ENCODE measurements around the gene AMFR.
"Not testable (repeated sequence)": the region's sequence is repeated elsewhere in the genome, so short reads cannot be mapped to it uniquely, and the experiment has no call there.

AMFR gene

GRCh38 chr16:56423584-56424403 lies 1.6 kb downstream of the AMFR start:
- no peak for DNase-seq (ENCODE audit: low spot score)

DNA sequence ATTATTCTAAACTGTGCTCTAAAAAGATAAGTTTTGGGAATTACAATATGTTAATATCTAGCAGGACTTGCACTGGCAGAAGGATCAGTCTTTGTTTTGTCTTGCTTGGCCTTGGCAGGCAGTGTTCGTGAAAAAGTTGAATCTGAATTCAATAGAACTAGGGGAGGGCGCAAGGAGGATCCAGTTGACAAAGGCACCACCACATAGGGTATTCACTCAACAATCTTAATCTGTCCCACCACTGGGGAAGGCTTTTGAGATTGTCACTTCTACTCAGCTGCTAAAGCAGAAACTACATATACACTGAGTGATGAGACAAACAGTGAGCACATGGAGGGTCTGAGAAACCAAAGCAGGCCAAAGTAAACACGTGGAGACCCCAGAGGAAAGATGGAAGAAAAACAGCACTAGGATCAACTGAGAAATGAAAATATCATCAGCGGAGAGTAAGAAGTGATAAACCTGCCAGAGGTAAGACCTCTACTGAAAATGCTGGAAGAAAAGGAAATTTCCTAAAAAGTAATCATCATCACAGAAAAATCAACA lies 2.4 kb downstream of the AMFR start:
- DNase-seq (ENCODE audit: low spot score), result no peak

- DNase-seq (ENCODE audit: low spot score), result no peak
These were observed 3.2 kb downstream of the AMFR start for GRCh38 chr16:56421976-56422669.

DNA sequence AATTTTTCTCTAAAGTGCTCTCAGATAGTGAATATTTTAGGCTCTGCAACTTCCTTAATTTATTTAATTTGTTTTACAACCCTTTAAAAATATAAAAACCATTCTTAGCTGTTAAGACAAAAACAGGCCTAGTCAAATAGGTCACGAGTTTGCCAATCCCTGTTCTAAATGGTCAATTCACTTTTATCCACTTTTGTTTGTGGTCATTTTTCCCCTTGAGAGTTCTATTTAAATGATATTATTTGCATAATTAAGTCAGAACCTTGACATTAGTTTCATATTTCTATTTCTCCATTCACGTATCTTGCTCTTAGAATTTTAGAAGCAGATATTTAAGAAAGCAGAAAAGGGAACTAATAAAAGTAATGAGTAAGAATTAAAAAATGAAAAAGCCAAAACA lies 4.0 kb downstream of the AMFR start:
- no peak for DNase-seq (ENCODE audit: low spot score)

GRCh38 chr16:56420613-56421012 lies 4.7 kb downstream of the AMFR start:
- no peak for DNase-seq (ENCODE audit: low spot score)

- no peak for DNase-seq (ENCODE audit: low spot score)
These were observed 5.4 kb downstream of the AMFR start for GRCh38 chr16:56419740-56420548.

GRCh38 chr16:56417138-56417537 lies 8.2 kb downstream of the AMFR start:
- DNase-seq (ENCODE audit: low spot score), result no peak

DNA sequence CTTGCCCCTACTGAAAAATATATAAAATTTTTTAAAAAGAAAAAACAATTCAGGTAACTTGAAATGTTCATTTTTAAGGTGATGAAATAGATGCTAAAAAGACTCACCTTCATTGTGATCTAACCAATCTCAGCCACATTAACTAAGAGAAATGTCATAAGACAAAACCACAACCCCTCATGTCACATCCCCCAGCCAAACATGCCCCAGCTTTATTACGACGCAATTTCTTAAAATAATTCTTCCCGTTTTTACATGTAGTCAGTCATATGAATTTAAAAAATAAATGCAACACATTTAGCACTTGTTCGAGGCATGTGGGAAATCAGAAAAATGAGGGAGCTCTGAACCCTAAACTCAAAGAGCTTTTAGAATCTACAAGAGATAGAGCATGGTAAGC lies 9.5 kb downstream of the AMFR start:
- no peak for DNase-seq (ENCODE audit: low spot score)

DNA sequence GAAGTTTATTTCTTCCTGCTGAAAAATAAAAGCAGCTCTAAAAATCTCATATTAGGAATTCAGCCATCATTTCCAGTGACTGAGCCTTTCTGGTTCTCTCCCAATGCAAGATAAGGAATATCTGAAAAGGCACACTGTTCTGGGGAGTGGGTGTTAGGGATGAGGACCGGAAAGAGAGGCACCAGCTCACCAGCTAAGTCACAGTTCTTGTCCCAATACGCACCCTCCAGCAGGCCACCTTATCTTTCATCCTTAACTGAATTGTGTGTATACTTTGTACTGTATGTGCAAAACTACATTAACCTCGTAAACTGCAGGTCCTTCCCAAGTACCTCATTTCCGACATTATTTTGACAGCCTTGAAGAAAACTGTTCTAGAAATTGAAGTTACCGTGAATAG lies 11.0 kb downstream of the AMFR start:
- no peak for DNase-seq (ENCODE audit: low spot score)

- DNase-seq (ENCODE audit: low spot score), result no peak
These were observed 12.0 kb downstream of the AMFR start for GRCh38 chr16:56413381-56413780.

DNA sequence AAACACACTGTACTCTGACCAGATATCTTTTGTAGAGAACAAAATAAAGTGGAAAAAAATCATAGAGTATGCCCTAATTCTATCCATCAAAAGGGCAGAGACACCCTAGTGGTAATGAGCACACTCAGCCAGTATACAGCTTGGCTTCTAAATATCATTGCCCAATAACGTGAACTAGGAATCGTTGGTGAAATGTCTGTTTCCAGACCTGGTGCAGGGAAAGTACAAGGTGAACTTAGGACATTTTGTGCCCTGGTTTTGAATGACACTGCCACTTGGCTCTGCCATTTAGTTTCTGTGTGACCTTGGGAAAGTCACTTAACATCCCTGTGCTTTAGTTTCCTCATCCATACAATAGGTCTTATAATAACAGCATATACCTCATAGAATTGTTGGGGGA lies 13.7 kb downstream of the AMFR start:
- DNase-seq (ENCODE audit: low spot score), result no peak

- DNase-seq (ENCODE audit: low spot score), result no peak
These were observed 14.2 kb downstream of the AMFR start for GRCh38 chr16:56411123-56411522.

DNA sequence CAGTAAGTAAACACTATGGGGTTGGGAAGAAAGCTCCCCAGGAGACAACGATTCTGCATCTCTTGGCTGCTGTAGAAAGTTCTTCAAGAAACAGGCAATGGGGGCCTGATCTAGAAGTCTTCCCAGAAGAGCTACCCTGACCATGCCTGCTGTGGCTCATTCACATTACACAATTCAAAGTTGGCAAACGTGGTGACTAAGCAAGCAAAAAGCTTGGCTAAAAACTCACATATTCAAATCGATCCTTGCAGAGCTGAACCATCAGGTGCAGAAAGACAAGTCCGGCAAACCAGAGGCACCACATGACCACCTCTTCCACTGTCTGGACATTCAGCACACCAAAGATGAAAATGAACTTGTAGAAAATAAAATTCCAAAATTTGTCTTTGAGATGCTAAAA lies 16.1 kb downstream of the AMFR start:
- no peak for DNase-seq (ENCODE audit: low spot score)

GRCh38 chr16:56408379-56409098 lies 16.8 kb downstream of the AMFR start:
- DNase-seq (ENCODE audit: low spot score), result no peak

DNA sequence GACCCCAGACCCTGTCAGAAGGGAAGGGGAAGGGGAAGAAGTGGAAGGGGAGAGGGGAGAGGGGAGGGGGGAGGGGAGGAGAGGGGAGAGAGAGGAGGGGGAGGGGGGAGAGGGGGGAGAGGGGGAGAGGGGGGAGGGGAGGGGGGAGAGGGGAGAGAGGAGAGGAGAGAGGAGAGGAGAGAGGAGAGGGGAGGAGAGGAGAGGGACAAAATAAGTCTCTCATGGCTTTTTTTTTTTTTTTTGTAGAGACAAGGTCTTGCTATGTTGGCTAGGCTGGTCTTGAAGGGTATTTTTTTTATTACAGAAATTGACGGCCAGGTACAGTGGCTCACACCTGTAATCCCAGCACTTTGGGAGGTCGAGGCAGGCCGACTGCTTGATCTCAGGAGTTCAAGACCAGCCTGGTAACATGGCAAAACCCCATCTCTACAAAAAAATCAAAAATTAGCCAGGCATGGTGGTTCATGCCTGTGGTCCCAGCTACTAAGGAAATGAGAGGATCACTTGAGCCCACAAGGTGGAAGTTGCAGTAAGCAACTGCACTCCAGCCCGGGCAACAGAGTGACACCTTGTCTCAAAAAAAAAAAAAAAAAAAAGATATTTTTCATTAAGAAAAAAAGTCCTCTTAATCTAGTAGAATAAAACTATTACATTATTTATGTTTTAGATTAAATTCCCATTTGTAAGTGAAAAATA lies 19.2 kb downstream of the AMFR start:
- DNase-seq (ENCODE audit: low spot score), result no peak

- no peak for DNase-seq (ENCODE audit: low spot score)
These were observed 23.9 kb downstream of the AMFR start for GRCh38 chr16:56401482-56401881.

- DNase-seq (ENCODE audit: low spot score), result no peak
These were observed 24.9 kb downstream of the AMFR start for GRCh38 chr16:56400458-56400857.

DNA sequence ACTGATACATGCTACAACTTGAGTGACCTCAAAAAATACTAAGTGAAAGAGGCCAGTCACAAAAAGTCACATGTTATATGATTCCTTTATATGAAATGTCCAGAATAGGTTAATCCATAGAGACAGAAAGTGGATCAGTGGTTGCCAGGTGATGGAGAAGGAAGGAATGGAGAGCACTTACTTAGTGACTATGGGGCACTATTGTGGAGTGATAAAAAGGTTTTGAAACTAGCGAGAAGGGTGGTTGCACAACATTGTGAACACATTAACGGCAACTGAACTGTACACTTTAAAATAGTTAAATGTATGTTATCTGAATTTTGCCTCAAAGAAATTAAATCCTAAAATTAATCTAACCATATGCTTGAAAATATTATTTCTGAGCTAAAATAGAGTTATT lies 25.9 kb downstream of the AMFR start:
- DNase-seq (ENCODE audit: low spot score), result no peak

DNA sequence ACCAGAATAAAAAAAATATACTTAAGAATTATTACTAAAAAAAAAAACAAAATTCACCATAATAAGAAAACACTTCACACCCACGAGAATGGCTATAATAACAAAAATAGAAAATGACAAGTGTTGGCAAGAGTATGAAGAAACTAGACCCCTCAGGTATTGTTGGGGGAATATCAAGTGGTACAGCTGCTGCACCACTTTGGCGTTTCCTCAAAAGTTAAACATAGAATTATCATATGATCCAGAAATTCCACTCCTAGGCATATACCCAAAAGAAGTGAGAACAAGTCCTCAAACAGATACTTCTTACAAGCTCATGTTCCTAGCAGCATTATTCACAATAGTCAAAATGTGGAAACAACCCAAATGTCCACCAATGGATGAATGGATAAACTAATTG lies 26.3 kb downstream of the AMFR start:
- DNase-seq (ENCODE audit: low spot score), result no peak

DNA sequence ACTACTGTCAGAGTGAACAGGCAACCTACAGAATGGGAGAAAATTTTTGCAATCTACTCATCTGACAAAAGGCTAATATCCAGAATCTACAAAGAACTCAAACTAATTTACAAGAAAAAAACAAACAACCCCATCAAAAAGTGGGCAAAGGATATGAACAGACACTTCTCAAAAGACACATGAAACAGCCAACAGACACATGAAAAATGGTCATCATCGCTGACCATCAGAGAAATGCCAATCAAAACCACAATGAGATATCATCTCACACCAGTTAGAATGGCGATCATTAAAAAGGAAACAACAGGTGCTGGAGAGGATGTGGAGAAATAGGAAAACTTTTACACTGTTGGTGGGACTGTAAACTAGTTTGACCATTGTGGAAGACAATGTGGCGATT lies 28.6 kb downstream of the AMFR start:
- not testable (repeated sequence) for DNase-seq (ENCODE audit: low spot score)

DNA sequence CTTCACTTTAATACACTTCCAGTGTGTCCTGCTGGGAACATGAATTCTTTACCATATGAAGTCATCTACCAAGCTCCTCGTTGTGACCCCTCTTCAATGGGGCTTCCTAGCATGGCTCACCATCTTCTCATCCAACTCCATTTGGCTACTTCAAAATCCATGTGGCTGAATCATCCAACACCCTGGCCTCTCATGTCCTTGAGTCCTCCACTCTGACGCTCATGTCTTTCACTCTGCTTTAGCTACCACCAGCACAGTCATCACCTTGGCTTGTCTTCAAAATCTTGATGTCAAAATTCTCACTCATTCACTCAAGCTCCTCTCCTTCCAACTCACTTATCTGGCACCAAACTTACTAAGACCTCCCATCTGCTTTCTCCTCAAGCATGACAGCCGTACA lies 35.8 kb downstream of the AMFR start:
- DNase-seq (ENCODE audit: low spot score), result no peak

Data from ecto neural progenitor cell (in vitro differentiated cells).